Measurements from ENCODE around the gene CSAG1.
"Not testable (repeated sequence)": the region's sequence is repeated elsewhere in the genome, so short reads cannot be mapped to it uniquely, and the experiment has no call there.

The CSAG1 gene

GRCh38 chrX:152735101-152735500 lies 1.6 kb upstream of the CSAG1 start:
- no peak for TF ChIP-seq CTCF (IDR thresholded peaks at IDR 0.05; ENCODE audit: extremely low read depth, missing control alignments)
- no peak for DNase-seq (ENCODE audit: low spot score)

DNA sequence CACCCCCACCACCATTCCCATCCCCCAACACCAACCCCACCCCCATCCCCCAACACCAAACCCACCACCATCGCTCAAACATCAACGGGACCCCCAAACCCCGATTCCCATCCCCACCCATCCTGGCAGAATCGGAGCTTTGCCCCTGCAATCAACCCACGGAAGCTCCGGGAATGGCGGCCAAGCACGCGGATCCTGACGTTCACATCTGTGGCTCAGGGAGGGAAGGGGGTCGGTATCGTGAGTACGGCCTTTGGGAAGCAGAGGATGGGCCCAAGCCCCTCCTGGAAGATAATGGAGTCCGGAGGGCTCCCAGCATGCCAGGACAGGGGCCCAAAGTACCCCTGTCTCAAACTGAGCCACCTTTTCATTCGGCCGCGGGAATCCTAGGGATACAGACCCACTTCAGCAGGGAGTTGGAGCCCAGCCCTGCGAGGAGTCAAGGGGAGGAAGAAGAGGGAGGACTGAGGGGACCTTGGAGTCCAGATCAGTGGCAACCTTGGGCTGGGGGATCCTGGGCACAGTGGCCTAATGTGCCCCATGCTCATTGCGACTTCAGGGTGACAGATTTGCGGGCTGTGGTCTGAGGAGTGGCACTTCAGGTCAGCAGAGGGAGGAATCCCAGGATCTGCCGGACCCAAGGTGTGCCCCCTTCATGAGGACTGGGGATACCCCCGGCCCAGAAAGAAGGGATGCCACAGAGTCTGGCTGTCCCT lies 780 bp upstream of the CSAG1 start:
- not testable (repeated sequence) for DNase-seq (ENCODE audit: low spot score)

GRCh38 chrX:152725409-152725808 lies 8.1 kb downstream of the CSAG1 start:
- DNase-seq (ENCODE audit: low spot score) = no peak
- no peak for TF ChIP-seq CTCF (IDR thresholded peaks at IDR 0.05; ENCODE audit: extremely low read depth, missing control alignments)

GRCh38 chrX:152713815-152714787 lies 19.4 kb downstream of the CSAG1 start, which contains the start of gene MAGEA2B:
MAGEA2B (plus strand) TSS chrX:152714628; CDS start chrX:152717107, 2,479 bp downstream.
- not testable (repeated sequence) for DNase-seq (ENCODE audit: low spot score)

DNA sequence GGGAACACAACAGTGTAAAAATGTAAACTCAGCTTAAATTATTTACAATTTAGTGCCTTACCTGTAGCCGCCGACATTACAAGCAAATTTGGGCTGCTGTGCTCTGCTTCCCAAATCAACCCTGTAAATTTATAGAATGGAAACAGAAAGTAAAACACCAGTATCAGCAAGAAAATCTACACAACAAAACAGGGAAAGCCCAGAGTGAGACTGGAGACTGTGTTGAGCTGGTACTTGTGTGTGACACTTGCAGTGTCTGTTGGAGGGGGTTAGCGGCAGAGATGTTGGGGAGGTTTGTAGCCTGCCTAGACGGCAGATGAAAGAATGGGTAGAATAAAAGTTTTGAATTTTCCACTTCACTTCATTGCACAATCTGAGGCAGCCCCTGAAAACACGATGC lies 20.3 kb downstream of the CSAG1 start:
- not testable (repeated sequence) for DNase-seq (ENCODE audit: low spot score)

GRCh38 chrX:152709173-152709572 lies 24.3 kb downstream of the CSAG1 start, which contains the start of gene CSAG2:
CSAG2 (minus strand) TSS chrX:152709273; CDS start chrX:152709112, 161 bp downstream.
- not testable (repeated sequence) for DNase-seq (ENCODE audit: low spot score)

GRCh38 chrX:152706500-152706899 lies 27.0 kb downstream of the CSAG1 start:
- DNase-seq (ENCODE audit: low spot score) = not testable (repeated sequence)

DNA sequence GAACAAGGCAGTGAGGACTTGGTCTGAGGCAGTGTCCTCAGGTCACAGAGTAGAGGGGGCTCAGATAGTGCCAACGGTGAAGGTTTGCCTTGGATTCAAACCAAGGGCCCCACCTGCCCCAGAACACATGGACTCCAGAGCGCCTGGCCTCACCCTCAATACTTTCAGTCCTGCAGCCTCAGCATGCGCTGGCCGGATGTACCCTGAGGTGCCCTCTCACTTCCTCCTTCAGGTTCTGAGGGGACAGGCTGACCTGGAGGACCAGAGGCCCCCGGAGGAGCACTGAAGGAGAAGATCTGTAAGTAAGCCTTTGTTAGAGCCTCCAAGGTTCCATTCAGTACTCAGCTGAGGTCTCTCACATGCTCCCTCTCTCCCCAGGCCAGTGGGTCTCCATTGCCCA lies 33.1 kb downstream of the CSAG1 start:
- DNase-seq (ENCODE audit: low spot score) = not testable (repeated sequence)

- DNase-seq (ENCODE audit: low spot score) = not testable (repeated sequence)
These were observed 35.3 kb downstream of the CSAG1 start, which contains the start of gene MAGEA3 for GRCh38 chrX:152697952-152698931. MAGEA3 (plus strand) TSS chrX:152698794; CDS start chrX:152700833, 2,039 bp downstream.

DNA sequence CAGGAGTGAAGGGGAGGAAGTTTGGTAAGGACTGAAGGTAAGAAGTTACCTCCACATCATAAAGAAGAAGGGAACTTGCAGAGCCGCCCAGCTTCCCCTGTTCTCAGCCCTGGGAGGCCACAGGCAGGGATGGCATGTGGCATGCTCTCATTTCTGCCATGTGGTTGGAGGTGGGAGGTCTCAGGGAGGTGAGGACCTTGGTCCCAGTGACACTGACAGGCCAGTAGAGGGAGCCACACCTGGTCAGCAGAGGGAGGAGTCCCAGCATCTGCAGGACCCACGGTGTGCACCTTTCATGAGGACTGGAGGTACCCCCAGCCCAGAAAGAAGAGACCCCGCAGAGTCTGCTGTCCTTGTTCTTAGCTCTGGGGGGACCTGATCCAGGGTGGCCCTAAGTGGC lies 52.5 kb downstream of the CSAG1 start:
- not testable (repeated sequence) for DNase-seq (ENCODE audit: low spot score)
